CD4-positive, alpha-beta T cell treated with Interleukin-15 for 1 hour (primary cell): Measurements from ENCODE around the gene BNIP3.

Experiments
- DNase-seq: peaks from one replicate; pipeline ENCODE4 v3.0.0-alpha.2; 2020

BNIP3 gene

DNA sequence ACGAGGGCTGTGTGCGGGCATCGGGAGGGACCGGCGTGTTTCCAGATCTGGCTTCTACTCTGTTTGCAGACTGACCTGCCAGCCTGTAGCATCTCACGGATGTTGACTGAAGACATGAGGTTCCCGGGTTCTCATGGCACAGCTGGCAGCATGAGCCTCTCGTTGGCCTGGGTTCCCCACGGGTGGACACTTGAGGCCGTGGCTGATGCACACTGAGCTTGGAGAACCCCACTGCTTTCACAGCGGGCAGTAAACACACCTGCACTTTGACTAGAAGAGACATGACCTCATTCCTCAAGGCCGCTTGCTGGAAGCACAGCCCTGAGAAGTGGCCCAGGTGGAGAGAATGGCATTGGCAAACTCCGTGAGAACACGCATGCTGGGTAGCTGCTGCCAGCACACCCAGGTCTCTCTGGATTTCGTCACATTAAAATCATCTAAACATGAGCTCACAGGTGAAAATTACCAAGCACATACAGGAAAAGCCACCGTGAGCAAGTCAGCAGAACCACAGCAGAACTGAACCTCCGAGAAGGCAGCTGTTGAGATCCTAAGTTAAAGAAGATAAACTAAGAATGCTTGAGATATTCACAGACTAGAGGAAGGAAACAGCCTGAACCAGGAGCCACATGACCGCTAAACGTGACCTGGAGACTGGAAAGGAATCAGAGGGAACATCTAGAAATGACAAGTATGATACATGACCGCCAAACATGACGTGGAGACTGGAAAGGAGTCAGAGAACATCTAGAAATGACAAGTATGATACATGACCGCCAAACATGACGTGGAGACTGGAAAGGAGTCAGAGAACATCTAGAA is 32.5 kb downstream of the BNIP3 start:
- DNase-seq, result no peak

DNA sequence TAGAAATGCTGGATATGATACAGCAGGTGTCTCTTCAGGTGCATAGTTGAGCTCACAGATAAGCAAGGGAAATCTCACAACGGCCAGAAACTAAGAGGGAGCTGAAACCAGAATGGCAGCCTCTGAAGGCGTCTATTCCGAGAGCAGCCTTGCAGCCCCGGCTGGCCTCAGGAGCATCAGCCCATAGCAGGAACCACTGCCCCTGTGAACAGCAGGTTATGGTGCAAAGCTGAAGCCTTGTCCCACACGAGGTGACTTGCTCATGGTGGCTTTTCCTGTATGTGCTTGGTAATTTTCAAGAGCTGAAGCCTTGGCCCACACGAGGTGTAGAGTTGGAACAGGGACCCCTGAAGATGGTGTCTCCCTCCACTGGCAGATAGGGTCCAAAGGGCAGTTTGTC is 33.2 kb downstream of the BNIP3 start:
- DNase-seq, result no peak

DNA sequence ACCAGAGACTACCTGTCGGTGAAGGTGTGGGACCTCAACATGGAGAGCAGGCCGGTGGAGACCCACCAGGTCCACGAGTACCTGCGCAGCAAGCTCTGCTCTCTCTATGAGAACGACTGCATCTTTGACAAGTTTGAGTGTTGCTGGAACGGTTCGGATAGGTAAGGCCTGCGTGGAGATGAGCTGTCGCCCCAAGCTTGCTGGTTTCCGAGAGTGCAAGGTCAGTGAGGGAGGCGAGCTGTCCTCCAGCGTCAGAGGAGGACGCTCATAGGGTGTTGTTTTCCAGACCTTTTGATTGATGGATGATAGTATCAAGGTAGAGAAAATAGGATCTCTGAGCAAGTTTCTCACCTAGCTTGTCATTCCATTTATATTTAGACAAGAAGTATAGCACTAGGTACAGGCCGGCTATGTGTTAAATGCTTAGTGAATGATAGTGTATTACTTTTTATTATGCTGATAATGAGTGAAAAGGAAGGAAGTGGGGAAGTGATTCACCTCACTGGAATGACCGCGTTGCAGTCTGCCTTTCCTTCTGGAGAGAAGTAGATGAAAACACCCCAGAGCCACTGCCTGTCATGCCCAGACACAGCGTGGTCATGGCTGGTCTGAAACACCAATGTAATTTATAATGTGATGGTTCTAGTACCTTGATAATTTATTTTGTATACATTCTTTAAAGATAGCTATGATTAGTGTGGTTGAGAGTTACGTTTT is 33.9 kb downstream of the BNIP3 start:
- no peak for DNase-seq

DNA sequence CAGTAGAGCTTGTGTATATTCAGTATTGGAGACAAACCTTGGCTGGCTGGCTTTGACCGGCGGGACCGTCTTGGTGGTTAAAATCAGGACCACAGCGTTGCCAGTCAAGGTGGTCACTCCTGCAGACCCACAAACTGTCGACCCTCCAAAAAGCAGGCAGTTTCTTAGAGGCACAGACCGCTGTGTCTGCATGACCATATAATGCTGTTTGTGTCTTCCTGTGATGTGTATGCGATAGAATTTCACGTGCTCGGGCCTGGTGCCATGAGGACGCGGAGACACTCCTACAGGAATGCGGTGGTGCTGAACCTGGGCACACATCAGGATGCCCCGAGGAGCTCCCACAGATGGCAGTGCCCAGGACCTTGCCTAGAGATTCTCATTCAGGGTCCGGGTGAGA is 34.8 kb downstream of the BNIP3 start:
- DNase-seq, result no peak

DNA sequence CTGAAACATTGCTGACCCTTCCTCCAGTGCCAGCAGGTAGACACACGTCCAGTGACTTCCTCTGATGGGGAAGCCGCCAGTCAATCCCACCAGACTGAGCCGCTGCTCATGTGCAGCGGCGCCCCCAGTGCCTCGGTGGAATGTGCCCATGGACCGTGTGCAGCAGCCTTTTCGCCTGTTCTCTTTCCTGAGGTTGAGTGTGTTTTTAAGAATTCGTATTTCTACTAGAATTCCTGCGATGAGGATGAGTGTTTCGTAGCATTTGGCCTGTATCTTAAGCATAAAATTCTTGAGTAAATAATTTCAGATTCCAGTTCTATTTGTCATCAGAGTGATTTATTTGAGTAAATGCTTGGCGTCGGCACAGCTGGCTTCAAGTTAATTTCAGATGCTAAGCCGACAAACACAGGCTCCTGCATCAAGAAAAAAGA is 35.4 kb downstream of the BNIP3 start:
- DNase-seq, result no peak

DNA sequence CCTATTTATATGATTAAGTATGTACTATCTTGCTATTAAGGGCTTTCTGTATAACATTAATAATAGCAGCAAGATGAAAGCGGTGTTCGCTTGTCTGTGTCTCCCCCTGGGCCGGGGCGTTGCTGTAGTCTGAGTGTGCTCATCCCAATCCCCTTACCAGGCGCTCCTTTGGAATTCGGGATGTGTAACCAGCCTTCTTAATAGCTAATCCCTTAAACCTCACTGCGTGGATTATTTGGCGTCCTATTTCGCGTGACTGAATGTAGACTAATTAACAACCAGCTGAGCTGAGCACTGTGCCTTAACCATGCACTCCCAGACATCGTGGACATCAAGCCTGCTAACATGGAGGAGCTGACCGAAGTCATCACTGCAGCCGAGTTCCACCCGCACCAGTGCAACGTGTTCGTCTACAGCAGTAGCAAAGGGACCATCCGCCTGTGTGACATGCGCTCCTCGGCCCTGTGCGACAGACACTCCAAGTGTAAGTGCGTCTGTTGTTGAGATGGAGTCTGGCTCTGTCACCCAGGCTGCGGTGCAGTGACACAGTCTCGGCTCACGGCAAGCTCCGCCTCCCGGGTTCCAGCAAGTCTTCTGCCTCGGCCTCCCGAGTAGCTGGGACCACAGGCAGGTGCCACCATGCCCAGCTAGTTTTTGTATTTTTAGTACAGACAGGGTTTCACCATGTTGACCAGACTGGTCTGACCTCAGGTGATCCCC is 36.6 kb downstream of the BNIP3 start:
- DNase-seq, result no peak

DNA sequence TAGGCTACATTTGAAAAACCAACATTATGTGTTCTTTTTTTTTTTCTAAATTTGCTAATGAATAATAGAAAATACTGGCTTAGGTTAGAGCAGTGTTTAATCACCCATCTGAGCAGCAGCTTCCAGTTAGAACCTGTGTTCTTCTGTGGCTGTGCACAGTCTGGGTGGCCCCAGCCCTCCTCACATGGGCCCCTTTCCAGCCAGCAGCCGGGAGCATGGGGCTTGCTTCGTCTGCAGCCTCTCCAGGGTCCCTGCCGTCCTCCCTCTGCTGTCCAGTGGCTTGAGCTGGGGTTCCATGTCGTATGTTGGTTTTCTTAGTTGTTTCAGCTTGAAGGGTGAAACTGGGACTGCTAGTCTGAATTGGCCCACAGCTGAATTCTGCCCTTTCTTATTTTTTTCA is 37.3 kb downstream of the BNIP3 start:
- no peak for DNase-seq

DNA sequence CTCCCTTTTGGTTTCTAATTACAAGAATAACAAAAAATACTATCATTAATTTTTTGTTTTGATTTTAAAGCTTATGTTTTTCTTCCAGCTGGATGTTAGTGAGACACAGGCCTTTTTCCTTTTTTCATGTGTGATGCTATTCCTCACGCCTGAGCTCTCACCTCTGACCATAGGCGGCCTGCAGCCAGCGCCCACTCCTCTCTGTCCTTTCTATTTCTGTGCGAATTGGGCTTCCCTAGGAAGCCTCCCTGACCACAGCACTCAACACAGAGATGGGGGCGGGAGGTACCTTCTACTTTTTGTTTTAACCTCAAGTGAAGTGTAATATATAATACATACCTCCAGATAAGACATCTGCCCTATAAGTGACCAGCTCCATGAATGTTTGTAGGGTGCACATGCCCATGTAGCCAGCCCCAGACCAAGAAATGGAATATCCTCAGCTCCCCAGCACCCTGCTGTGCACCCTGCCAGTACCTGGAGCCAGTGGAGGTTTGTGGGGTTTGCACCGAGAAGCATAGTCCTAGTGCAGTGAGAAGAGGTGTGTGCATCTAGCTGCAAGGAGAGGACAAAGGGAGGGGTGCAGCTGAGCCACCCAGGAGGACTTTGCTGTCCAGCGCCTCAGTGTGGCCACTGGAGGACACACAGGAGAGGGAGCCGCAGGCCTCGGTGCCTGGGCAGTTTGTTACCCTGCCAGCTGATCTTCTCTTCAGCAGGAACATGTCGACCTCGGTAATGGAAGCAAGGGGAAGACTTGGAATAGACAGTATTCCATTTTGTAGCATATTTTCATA is 38.5 kb downstream of the BNIP3 start:
- DNase-seq, result no peak

DNA sequence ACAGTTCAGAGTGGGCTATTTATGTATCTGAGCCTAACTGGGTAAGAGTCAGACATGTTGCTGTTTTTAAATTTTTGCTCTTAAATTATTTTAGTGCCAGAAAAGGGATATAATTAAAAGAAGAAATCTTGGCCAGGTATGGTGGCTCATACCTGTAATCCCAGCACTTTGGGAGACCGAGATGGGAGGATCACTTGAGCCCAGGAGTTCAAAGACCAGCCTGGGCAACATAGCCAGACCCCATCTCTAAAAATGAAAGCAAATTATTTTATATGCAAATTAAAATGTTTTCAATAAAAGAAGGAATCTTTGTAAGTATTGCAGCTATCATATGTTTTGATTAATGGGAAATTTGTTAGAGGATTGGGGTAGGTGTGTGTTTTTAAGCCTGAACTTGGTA is 39.3 kb downstream of the BNIP3 start:
- DNase-seq, result no peak

DNA sequence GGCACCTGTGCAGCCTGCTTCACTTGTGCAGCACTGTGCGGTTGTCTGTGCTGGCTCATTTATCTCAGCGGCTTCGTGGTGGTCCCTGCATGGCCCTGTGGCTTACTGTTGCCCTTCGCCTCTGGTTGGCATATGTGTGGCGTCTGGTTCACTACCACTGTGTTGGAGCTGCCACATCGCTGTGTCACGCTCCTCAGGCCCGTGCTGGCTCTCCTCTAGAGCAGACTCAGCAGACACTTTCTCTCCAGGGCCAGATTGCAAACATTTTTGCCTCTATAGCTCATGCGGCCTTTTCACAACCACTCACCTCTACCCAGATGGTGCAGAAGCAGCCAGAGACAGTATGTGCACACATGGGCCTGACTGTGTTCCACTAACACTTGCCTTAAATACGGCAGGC is 43.0 kb downstream of the BNIP3 start:
- DNase-seq, result no peak

DNA sequence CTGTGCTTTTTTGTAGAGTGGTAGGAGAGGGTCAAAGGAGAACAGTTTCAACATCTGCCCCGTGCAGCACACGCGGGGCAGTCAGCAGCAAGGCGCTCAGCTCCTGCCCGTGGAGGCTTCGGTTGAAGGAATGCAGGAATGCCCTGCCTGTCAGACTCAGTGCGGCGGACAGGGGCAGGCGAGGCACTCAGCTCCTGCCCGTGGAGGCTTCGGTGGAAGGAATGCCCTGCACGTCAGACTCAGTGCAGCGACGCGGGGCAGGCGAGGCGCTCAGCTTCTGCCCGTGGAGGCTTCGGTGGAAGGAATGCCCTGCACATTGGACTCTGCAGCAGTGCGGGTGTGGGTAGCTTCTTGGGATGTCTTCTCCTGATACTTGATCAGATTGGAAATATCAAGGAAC is 43.9 kb downstream of the BNIP3 start:
- no peak for DNase-seq

DNA sequence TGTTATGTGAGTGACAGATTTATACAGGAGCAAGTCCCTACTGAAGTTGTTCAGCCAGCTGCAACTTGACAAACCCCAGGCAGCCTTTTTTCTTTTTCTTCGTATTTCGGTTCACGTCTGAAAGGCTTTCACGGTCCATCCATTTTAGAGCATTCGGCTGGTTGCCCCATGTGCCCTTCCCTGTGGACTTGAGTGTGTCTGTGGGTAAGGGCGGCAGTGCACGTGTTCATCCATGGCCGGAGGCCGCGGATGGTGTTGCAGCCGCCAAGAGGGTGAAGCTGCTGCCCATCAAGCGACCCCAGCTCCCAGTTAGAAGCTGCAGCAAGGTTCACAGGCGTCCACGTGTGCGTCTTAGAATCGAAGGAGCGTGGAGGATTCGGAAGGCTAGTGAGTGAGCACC is 45.0 kb downstream of the BNIP3 start:
- no peak for DNase-seq

DNA sequence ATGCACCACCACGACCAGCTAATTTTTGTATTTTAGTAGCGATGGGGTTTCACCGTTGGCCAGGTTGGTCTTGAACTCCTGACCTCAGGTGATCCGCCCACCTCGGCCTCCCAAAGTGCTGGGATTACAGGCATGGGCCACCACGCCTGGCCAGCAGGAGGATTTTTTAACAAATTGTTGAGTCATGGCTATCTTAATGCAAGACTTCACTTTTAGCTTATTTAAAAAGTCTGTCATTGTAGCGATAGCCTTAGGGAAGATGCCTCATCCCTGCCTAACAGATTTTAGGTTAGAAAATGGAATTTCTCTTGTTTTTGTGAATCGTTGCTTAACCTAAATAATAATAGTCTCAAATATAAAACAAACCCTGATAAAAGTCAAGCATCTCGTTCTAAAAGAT is 45.4 kb downstream of the BNIP3 start:
- DNase-seq, result no peak

DNA sequence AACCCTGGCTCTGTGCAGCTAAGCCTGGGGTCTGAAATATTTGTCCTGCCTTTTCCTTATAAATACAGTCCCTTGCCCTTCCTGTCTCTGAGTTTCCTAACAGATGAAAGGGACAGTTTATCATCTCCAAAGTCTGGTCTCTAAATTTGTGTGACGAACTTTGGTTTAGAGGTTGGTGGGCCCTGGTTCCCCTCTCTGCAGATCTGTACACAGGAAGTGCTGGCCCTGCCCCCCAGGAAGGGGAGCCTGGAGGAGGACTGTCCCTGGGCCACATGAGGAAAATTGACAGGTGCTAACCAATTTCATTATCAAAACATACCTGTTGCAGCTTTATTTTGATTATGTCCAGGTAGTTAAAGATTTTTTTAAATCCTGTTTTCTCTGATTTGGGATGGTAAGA is 46.5 kb downstream of the BNIP3 start:
- no peak for DNase-seq

DNA sequence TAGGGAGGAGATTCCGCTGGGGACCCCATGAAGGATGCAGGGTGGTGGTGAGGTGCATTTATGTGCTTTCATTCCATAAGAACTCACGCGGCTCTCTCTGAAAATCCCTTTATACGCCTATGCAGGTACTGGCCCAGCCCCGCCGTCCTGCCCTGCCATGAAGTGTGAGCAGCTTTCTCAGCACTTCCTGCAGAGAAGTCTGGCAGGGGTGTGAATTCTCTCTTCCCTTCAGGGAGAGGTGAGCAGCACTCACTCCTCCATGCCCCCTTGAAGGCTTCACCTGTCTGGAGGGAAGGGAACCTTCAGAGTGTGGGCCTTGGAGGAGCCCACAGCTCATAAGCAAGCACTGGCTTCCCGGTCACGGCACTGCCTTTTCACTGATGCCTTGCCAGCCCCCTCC is 47.0 kb downstream of the BNIP3 start:
- DNase-seq, result no peak

DNA sequence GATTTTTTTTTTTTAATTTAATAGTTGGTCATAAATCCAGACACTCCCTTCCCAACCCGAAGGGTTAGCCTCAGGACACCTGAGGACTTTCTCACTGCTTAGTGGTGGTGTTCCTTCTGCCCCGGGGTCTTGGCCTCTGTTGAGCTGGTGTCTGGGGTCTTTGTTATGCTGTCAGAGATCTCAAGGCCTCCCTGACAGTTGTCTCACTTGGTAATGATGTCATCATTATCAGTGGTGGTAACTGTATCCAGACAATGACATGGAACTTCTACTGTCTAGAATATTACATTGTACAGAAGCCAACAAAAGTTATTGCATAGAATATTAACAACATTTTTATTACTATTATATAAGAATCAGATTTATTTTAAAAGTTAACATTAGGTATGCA is 48.0 kb downstream of the BNIP3 start:
- no peak for DNase-seq

DNA sequence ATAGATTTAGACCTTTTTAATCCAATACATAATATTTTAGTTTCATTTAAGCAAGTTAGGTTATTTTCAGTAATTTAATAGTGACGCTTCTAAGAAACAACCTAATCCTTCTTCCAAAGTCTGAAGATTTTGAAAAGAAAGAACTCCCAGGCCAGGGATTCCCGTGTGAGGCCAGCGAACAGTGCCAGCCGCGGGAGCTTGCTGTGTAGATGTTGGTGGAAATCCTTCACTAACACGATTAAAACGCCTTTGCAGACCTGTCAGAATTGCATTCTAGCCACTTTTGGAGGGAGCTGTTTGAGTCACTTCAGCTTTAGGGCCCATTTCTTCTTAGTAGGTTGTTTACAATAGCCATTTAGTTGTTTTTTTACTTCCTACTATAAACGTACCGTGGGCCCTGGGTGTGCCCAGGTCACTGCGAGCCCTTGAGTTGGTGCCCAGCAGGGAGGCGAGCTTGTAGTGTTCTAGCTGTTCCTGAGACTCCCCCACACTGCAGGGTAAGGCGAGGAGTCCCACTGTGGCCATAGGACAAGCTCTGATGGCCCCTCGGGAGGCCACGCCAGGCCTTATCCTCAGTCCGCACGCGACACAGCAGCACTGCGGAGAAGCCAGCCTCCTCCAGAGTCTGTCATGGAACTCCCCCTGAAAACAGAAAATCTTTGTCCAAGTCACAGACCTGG is 48.6 kb downstream of the BNIP3 start:
- DNase-seq, result no peak

DNA sequence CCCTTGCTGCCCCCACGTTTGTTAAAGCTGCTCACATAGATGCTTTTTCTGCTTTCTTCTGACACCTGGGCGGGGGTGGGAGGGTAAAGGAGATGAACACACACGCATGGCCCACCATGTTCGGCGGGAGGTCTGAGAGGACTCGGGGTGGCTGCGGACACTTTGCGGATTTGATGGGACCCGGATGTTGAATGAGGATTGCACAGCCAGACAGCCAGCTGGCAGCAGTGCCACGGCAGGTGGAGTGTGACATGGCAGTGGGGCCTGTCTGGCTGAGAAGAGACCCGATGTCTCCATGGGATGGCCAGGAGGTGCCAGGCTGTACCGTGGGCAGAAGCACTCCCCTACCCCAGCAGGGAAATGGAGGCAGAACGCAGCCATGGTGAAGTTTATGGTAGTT is 49.7 kb downstream of the BNIP3 start:
- no peak for DNase-seq

DNA sequence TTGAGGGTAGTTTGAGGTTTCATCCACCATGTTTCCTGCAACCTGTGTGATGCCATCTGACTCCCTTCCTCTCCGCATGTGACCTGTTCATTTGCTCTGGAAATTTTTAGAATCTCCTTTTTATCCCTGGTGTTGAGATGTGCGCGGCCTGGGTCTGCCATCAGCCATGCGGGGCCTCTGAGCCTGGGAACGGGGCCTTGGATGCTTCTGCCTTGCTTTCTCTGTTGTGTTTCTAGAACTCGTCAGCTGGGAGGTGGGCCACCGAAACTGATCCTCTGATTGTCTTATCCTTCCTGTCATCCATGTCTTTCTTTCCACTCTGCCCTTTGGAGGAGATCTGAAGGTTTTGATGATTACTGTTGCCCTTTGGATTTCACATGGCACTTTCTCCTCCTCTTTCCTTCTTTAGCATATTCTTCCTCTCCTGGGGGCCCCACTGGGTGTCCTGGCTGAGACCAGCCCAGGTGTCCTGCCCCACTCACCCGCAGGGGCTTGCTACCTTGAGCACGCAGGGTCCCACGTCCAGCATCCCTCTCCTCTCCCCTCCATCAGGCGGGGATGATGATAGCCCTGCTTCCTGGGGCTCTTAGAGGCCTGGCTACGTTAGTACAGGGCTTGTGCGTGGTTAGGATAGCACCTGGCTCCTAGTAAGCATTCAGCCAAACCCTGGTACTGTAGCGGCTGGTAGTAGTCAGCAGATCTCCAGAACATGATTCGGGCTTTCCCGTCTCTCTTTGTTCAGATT is 51.0 kb downstream of the BNIP3 start:
- no peak for DNase-seq

DNA sequence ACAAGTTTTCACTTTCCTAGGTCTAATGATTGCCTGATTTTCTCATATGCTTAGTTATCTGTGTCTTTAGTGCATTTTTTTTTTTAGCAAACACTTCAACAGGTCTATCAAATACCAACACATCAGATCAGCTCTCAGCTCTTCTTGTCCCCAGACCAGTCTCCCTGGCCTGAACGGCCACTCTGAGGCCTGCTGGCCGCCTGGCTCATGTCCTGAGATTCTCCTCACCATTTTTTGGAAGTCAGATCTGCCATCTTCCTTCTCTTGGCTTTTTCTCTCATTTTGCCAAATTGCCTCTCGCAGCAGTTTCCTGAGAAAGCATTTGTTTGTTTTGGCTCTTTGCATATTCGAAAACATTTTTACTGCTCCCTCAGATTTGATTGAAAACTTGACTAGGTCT is 51.6 kb downstream of the BNIP3 start:
- no peak for DNase-seq

DNA sequence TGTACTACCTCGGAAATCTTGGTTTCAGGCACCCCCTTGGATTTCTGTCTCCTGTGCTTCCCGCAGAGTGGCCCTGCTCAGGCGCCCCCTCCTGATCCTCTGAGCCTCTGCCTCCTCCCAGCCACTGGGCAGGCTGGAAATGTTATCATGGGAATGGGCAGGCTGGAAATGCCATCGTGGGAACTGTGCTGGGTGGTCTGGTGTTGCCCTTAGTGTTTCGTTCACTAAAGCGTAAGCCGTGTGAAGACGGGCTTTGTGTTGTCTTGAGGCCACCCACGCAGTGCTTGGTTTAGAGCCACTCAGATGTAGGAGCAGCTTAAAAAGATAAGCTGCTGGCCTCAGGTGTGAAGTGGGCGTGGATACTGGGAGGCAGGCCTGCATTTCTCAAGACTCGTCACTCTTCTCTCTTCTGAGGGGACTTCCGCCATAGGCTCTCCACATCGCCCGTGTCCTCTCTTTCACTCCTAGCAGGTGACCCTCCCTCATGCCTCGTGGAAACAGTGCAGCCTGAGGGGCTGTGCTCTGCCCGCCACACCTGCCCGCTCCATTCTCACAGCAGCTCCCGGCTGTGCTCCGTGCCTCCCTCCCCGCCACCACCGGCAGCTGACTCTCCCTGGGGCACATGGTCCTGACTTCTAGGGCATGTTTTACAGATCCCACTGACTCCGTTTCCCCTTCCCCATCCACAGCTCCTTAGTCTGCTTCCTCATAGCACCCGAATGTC is 52.4 kb downstream of the BNIP3 start:
- DNase-seq, result no peak
